K562 (cell line): ENCODE data around the gene ZFPM1. TPM values are rescaled to one million over a fixed set of nuclear protein-coding genes. Genes with fewer than 3 reads are reported as not detected.

Experiments used
- ATAC-seq: fragments of 200-7000 bp; cut with Tn5 transposase; 3 replicates; pipeline ENCODE4 v1.9.1; 2020; ENCODE audit warnings: moderate library complexity
- BruUV-seq: library from RNA; stranded (reverse); fragments of 400-500 nt; replicated peaks from 2 replicates; lab custom pipeline; 2021; lab: Mats Ljungman, UMichigan
- CTCF ChIA-PET: fragments of 300-600 bp; formaldehyde crosslinking; extraction: SDS; loops from one replicate; lab custom pipeline; 2021; ENCODE audit warnings: low intra/inter-chr PET ratio; lab: Yijun Ruan, JAX
- POLR2A ChIA-PET: fragments of 300-600, 350-650 bp; sonication (Branson Sonifier 250); formaldehyde crosslinking; extraction: SDS; loops from one replicate; lab custom pipeline; 2021; ENCODE audit warnings: antibody characterized with exemption, inconsistent platforms; lab: Yijun Ruan, JAX
- DNase-seq, 4 experiments: peaks; one replicate each; pipeline versions ENCODE4 v3.0.0 to v3.0.0-alpha.2; 2011 to 2018; ENCODE audit warnings: low spot score in 3 of 4, mixed read lengths in 3 of 4; ENCODE audit errors: extremely low read depth in 1 of 4
- FAIRE-seq: peaks from 2 replicates; lab custom pipeline; 2011; peaks lifted over from hg19 to GRCh38; lab: Jason Lieb, UNC
- H2AFZ ChIP-seq: 2 replicates; pipeline ENCODE4 v1.6.0; 2011; ENCODE audit warnings: low read depth, low read length, control low read depth, inconsistent platforms
- H3K27ac ChIP-seq: fragments of 200-600 bp; 3 replicates; pipeline ENCODE4 v1.8.0; 2011; ENCODE audit warnings: low read depth, mild to moderate bottlenecking, control low read depth, inconsistent platforms, low read length, moderate library complexity, mixed read lengths; ENCODE audit errors: extremely low read depth
- H3K27me3 ChIP-seq, 2 experiments: fragments of 300-600 bp in 1 of 2; 2 replicates in 1 of 2; 3 replicates in 1 of 2; pipeline versions ENCODE4 v1.6.0 to v1.8.0; 2011; ENCODE audit warnings: inconsistent platforms in 2 of 2, low read length in 2 of 2, mild to moderate bottlenecking in 1 of 2, mixed read lengths in 1 of 2, moderate library complexity in 1 of 2; ENCODE audit not compliant: control insufficient read depth in 2 of 2, insufficient read depth in 2 of 2
- H3K36me3 ChIP-seq: fragments of 300-600 bp; 3 replicates; pipeline ENCODE4 v1.8.0; 2011; ENCODE audit warnings: mild to moderate bottlenecking, low read length, inconsistent platforms; ENCODE audit not compliant: control insufficient read depth, insufficient read depth
- H3K4me1 ChIP-seq, 2 experiments: fragments of 200-600 bp in 1 of 2; replicated peaks in 1 of 2; 2 replicates in 1 of 2; 3 replicates in 1 of 2; pipeline versions ENCODE4 v1.5.1 to v1.8.0; 2011; ENCODE audit warnings: inconsistent platforms in 2 of 2, low read length in 2 of 2, mild to moderate bottlenecking in 1 of 2, mixed read lengths in 1 of 2, moderate library complexity in 1 of 2; ENCODE audit not compliant: control insufficient read depth in 2 of 2, insufficient read depth in 2 of 2
- H3K4me2 ChIP-seq: 2 replicates; pipeline ENCODE4 v1.6.1; 2011; ENCODE audit warnings: low read length, control low read depth, inconsistent platforms, mixed read lengths; ENCODE audit not compliant: insufficient read depth
- H3K4me3 ChIP-seq: fragments of 200-600 bp; sonication (generic), shearing (Covaris generic); 2 replicates; pipeline ENCODE4 v1.5.1; 2016; ENCODE audit warnings: control low read depth, inconsistent platforms
- H3K79me2 ChIP-seq: fragments of 200-600 bp; 3 replicates; pipeline ENCODE4 v1.8.0; 2011; ENCODE audit warnings: low read length, inconsistent platforms; ENCODE audit not compliant: control insufficient read depth, insufficient read depth
- H3K9ac ChIP-seq, 2 experiments: 2 replicates each; pipeline versions ENCODE4 v1.6.0 to v1.6.1; 2011; ENCODE audit warnings: low read depth in 2 of 2, low read length in 2 of 2, control low read depth in 1 of 2, inconsistent platforms in 1 of 2, mild to moderate bottlenecking in 1 of 2, mixed read lengths in 1 of 2; ENCODE audit not compliant: insufficient read depth in 1 of 2
- H3K9me1 ChIP-seq: one replicate; pipeline ENCODE4 v1.6.0; 2011; ENCODE audit warnings: inconsistent platforms, mild to moderate bottlenecking, low read length, moderate library complexity; ENCODE audit not compliant: control insufficient read depth, insufficient read depth
- H3K9me3 ChIP-seq: replicated peaks from 2 replicates; pipeline ENCODE4 v1.5.1; 2011; ENCODE audit warnings: low read depth, low read length, inconsistent platforms; ENCODE audit not compliant: control insufficient read depth, insufficient read depth
- H4K20me1 ChIP-seq: replicated peaks from 2 replicates; pipeline ENCODE4 v1.6.1; 2011; ENCODE audit warnings: low read length, inconsistent platforms, mixed read lengths; ENCODE audit not compliant: control insufficient read depth, insufficient read depth
- ADNP ChIP-seq: fragments of 200-800 bp; sonication (Bioruptor generic); IDR thresholded peaks from 2 replicates; pipeline ENCODE4 v1.6.1; 2016; ENCODE audit warnings: missing genetic modification characterization, missing compliant biosample characterization
- BCOR ChIP-seq: fragments of 450-650 bp; IDR thresholded peaks from 2 replicates; pipeline ENCODE4 v1.6.1; 2016
- CHD4 ChIP-seq: fragments of 200-600 bp; sonication (generic); IDR thresholded peaks from 3 replicates; pipeline ENCODE4 v1.6.1; 2012; ENCODE audit warnings: low read depth, mild to moderate bottlenecking, mixed read lengths, low read length, inconsistent platforms; ENCODE audit not compliant: insufficient read depth, insufficient replicate concordance, poor library complexity, severe bottlenecking
- CSDE1 ChIP-seq, 2 experiments: fragments of 450-650 bp; IDR thresholded peaks; 2 replicates each; pipeline ENCODE4 v1.6.1; 2016; ENCODE audit warnings: mild to moderate bottlenecking in 1 of 2
- DDX20 ChIP-seq: fragments of 450-650 bp; IDR thresholded peaks from 2 replicates; pipeline ENCODE4 v1.6.1; 2016; ENCODE audit warnings: missing genetic modification characterization, low read depth, mild to moderate bottlenecking, missing compliant biosample characterization, moderate library complexity
- KDM1A ChIP-seq, 2 experiments: fragments of 450-650 bp; IDR thresholded peaks; 2 replicates each; pipeline ENCODE4 v1.6.1; 2016; ENCODE audit warnings: mild to moderate bottlenecking in 2 of 2
- POLR2G ChIP-seq: fragments of 200-400 bp; formaldehyde crosslinking; IDR thresholded peaks from 2 replicates; pipeline ENCODE4 v1.6.1; 2017; ENCODE audit warnings: low read depth, mild to moderate bottlenecking, antibody characterized with exemption, low read length, moderate library complexity
- RBM22 ChIP-seq: fragments of 200-400 bp; formaldehyde crosslinking; IDR thresholded peaks from 2 replicates; pipeline ENCODE4 v1.6.1; 2018; ENCODE audit warnings: low read length, low read depth; ENCODE audit not compliant: poor library complexity, severe bottlenecking
- WGBS: fragments of 100-300 bp; shearing (Covaris generic); methylation state at CpG from one replicate; pipeline ENCODE4 v1.1.6; 2016; ENCODE audit warnings: low coverage, mixed read lengths; ENCODE audit not compliant: insufficient coverage; ENCODE audit errors: missing lambda C conversion rate; 5-methylcytosine and 5-hydroxymethylcytosine counted together
- in situ Hi-C: fragments of 300-500 bp; cut with MboI; formaldehyde crosslinking; loops from 4 replicates; pipeline ENCODE4 v1.15.0; 2018; ENCODE audit warnings: inconsistent platforms, mixed read lengths
- intact Hi-C: fragments of 100-400 bp; cut with micrococcal nuclease; formaldehyde crosslinking; loops from 2 replicates; pipeline ENCODE4 v1.14.2; 2022
- polyA plus RNA-seq, 8 experiments: library from polyadenylated mRNA; depleted of rRNA in 4 of 8; stranded (reverse) in 5 of 8; unstranded in 3 of 8; fragments of >200 nt; fragmentation: Nextera tagmentation in 2 of 8; fragmentation: Illumina TruSeq in 1 of 8; extraction: Ambion mirVana in 2 of 8; extraction: Trizol in 1 of 8; gene quantifications; 2 replicates each; pipeline versions ENCODE4 v1.2.1 to v1.2.3, GENCODE V29; 2011 to 2014; ENCODE audit warnings: inconsistent platforms in 1 of 8, missing spikeins in 1 of 8
- total RNA-seq, 7 experiments: library from RNA; depleted of rRNA in 6 of 7; stranded (reverse); fragments of >200 nt in 6 of 7; fragmentation: Illumina TruSeq in 2 of 7; extraction: Trizol in 2 of 7; gene quantifications; 2 replicates each; pipeline versions ENCODE4 v1.2.1 to v1.2.3, GENCODE V29; 2011 to 2021; ENCODE audit warnings: low replicate concordance in 1 of 7
- TF ChIP-seq, protein P1 (sequence below): fragments of 450-650 bp; IDR thresholded peaks from 2 replicates; pipeline ENCODE4 v1.6.1; 2017; ENCODE audit warnings: antibody characterized with exemption, mild to moderate bottlenecking

ZFPM1 gene
- total and polyA plus RNA-seq, 9 of the 15 experiments (the other 6 are each of a cell fraction or from before 2014, with no cell fraction given): 0.03 to 35.9 (median 1.4) TPM

GRCh38 chr16:88515371-88515770 lies 62.3 kb downstream of the ZFPM1 start:
- Histone ChIP-seq H3K4me2 (no peak overlapping the region), H3K36me3 (peaks cover 44% of the 10 kb centered on the region; the same call in 2 of the 3 replicates), H3K27me3 (no peaks in the 10 kb centered on the region), H3K9me3 (no peaks in the 10 kb centered on the region), H2AFZ (no peak overlapping the region), H3K27ac (no peak overlapping the region), H3K4me3 (no peak overlapping the region), H3K9me1 (peaks cover 10% of the 10 kb centered on the region), H4K20me1 (peaks cover 18% of the 10 kb centered on the region), H3K9ac (peak overlapping the region in 1 of 2 experiments; percentile 42; a peak in 1 of 4 replicates), H3K4me1 (peaks cover 0 to 57% of the 10 kb centered on the region in 2 experiments; a peak in 3 of 5 replicates), H3K79me2 (peaks cover 3% of the 10 kb centered on the region; the same call in 1 of the 3 replicates)
- intact Hi-C loops: no loop called here
- ChIA-PET CTCF (no interaction called here), POLR2A (interaction anchor here (0.6 to 0.9 kb wide), 3 partner anchors 23 to 181 kb away, joined by 3 read pairs; no protein-coding TSS in a partner anchor)
- no peak for ATAC-seq
- 96% methylated on average over 9 of the region's 9 CpGs for WGBS
- TF ChIP-seq POLR2G (peak; percentile 23; the same call in 1 of the 2 replicates), RBM22 (peak; percentile 46), DDX20 (tag) (no peak), CSDE1 (IDR thresholded peaks at IDR 0.05) (no peak)
- DNase-seq: no peak
- in situ Hi-C loops: no loop called here
- BruUV-seq: no TSS peak
- no peak for FAIRE-seq

- DNase-seq (no peak), ATAC-seq (no peak), FAIRE-seq (no peak)
- BruUV-seq: no TSS peak
- Histone ChIP-seq H4K20me1 (peaks cover 19% of the 10 kb centered on the region), H3K9me1 (peaks cover 10% of the 10 kb centered on the region), H3K4me2 (no peak overlapping the region), H3K27ac (no peak overlapping the region), H3K27me3 (no peaks in the 10 kb centered on the region), H2AFZ (no peak overlapping the region), H3K4me1 (peaks cover 0 to 50% of the 10 kb centered on the region in 2 experiments; a peak in 3 of 5 replicates), H3K36me3 (peaks cover 45% of the 10 kb centered on the region; the same call in 2 of the 3 replicates), H3K9me3 (no peaks in the 10 kb centered on the region), H3K9ac (no peak overlapping the region), H3K4me3 (no peak overlapping the region), H3K79me2 (peaks cover 3% of the 10 kb centered on the region; the same call in 1 of the 3 replicates)
- ChIA-PET POLR2A (interaction anchor here (0.6 kb wide), 1 partner anchor 20 kb away, joined by 3 read pairs; no protein-coding TSS in a partner anchor), CTCF (no interaction called here)
- peak; percentile 34 for TF ChIP-seq CHD4
- TF ChIP-seq, protein P1, sequence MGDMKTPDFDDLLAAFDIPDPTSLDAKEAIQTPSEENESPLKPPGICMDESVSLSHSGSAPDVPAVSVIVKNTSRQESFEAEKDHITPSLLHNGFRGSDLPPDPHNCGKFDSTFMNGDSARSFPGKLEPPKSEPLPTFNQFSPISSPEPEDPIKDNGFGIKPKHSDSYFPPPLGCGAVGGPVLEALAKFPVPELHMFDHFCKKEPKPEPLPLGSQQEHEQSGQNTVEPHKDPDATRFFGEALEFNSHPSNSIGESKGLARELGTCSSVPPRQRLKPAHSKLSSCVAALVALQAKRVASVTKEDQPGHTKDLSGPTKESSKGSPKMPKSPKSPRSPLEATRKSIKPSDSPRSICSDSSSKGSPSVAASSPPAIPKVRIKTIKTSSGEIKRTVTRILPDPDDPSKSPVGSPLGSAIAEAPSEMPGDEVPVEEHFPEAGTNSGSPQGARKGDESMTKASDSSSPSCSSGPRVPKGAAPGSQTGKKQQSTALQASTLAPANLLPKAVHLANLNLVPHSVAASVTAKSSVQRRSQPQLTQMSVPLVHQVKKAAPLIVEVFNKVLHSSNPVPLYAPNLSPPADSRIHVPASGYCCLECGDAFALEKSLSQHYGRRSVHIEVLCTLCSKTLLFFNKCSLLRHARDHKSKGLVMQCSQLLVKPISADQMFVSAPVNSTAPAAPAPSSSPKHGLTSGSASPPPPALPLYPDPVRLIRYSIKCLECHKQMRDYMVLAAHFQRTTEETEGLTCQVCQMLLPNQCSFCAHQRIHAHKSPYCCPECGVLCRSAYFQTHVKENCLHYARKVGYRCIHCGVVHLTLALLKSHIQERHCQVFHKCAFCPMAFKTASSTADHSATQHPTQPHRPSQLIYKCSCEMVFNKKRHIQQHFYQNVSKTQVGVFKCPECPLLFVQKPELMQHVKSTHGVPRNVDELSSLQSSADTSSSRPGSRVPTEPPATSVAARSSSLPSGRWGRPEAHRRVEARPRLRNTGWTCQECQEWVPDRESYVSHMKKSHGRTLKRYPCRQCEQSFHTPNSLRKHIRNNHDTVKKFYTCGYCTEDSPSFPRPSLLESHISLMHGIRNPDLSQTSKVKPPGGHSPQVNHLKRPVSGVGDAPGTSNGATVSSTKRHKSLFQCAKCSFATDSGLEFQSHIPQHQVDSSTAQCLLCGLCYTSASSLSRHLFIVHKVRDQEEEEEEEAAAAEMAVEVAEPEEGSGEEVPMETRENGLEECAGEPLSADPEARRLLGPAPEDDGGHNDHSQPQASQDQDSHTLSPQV: no peak
- 0 out of 2 replicates have a peak, but pooled peaks have one; percentile 49 for TF ChIP-seq ADNP (tag)
- peak; percentile 72 for TF ChIP-seq BCOR
- peak in 1 of 2 experiments; percentile 43; a peak in 1 of 4 replicates for TF ChIP-seq KDM1A (IDR thresholded peaks at IDR 0.05)
- intact Hi-C loops: no loop called here
- in situ Hi-C loops: no loop called here
- 65% methylated on average over 20 of the region's 23 CpGs for WGBS
These were observed 63.0 kb downstream of the ZFPM1 start for GRCh38 chr16:88515925-88516594.
